Body of pancreas (tissue), 4 donors: ENCODE data around the gene PDZD4. TPM values are rescaled to one million over a fixed set of nuclear protein-coding genes. Genes with fewer than 3 reads are reported as not detected.

Experiments used
- ATAC-seq: fragments of 150-250 bp; one replicate; pipeline ENCODE4 v1.9.1; 2016
- DNase-seq, 4 donors: peaks; one replicate each; pipeline ENCODE4 v3.0.0-alpha.2; 2019
- H3K27ac ChIP-seq, 4 donors: fragments of 200-600 bp; sonication (generic); 1 replicate in 3 of 4; 2 replicates in 1 of 4; pipeline versions ENCODE4 v1.5.1 to v1.6.1; 2016 to 2019; ENCODE audit warnings: mild to moderate bottlenecking in 1 of 4, mixed read lengths in 1 of 4, moderate library complexity in 1 of 4
- H3K27me3 ChIP-seq, 2 donors: fragments of 200-600 bp; sonication (generic); one replicate each; pipeline ENCODE4 v1.6.0; 2016; ENCODE audit warnings: mild to moderate bottlenecking in 1 of 2
- H3K36me3 ChIP-seq, 2 donors: fragments of 200-600 bp; sonication (generic); replicated peaks in 1 of 2; 2 replicates each; pipeline ENCODE4 v1.5.1; 2016; ENCODE audit warnings: low read depth in 2 of 2; ENCODE audit not compliant: insufficient read depth in 1 of 2
- H3K4me1 ChIP-seq: fragments of 200-600 bp; sonication (generic); one replicate; pipeline ENCODE4 v1.6.0; 2016
- H3K4me3 ChIP-seq, 2 donors: fragments of 200-600 bp; sonication (generic); 1 replicate in 1 of 2; 2 replicates in 1 of 2; pipeline ENCODE4 v1.5.1; 2016 to 2019
- H3K9me3 ChIP-seq, 3 donors: fragments of 200-600 bp; sonication (generic); 1 replicate in 2 of 3; 2 replicates in 1 of 3; pipeline ENCODE4 v1.5.1; 2016
- CTCF ChIP-seq, 7 experiments: fragments of 450-650 bp in 4 of 7; fragments of 200-600 bp in 3 of 7; sonication (generic) in 3 of 7; IDR thresholded peaks; one replicate each; pipeline ENCODE4 v1.5.1; 2016 to 2019; ENCODE audit warnings: antibody characterized with exemption in 7 of 7
- POLR2A ChIP-seq, 3 donors: fragments of 450-650 bp; IDR thresholded peaks; one replicate each; pipeline ENCODE4 v1.6.1; 2016; ENCODE audit warnings: antibody characterized with exemption in 3 of 3, mild to moderate bottlenecking in 2 of 3
- WGBS, 2 donors: methylation state at CpG; one replicate each; pipeline ENCODE4 v1.1.5; 2017; 5-methylcytosine and 5-hydroxymethylcytosine counted together
- intact Hi-C: fragments of 100-400 bp; cut with DNase I; formaldehyde crosslinking; loops from one replicate; pipeline ENCODE4 v1.15.1; 2023
- total RNA-seq, 2 donors: library from RNA; depleted of rRNA; stranded (reverse); fragments of >200 nt; gene quantifications; one replicate each; pipeline ENCODE4 v1.1.0, GENCODE V29; 2016

The PDZD4 gene
- total RNA-seq, 2 donors from 2014 or later = 1.6 to 2.6 TPM

GRCh38 chrX:153864561-153865320 is 34.4 kb upstream of the PDZD4 start:
- Histone ChIP-seq H3K9me3 (no peaks in the 10 kb centered on the region), H3K4me3 (no peak overlapping the region), H3K27ac (no peak overlapping the region), H3K27me3 (no peaks in the 10 kb centered on the region), H3K36me3 (no peaks in the 10 kb centered on the region), H3K4me1 (no peaks in the 10 kb centered on the region)
- intact Hi-C loops = no loop called here
- 65% methylated on average over 16 of the region's 30 CpGs; no CpG with 5 or more reads in 1 of the 2 donors for WGBS, 2 donors
- ATAC-seq = no peak
- TF ChIP-seq POLR2A (IDR thresholded peaks at IDR 0.05) = no peak
- TF ChIP-seq CTCF (IDR thresholded peaks at IDR 0.05) = no peak
- no peak for DNase-seq

GRCh38 chrX:153864101-153864500 is 33.8 kb upstream of the PDZD4 start:
- H3K4me1 ChIP-seq = no peaks in the 10 kb centered on the region
- no peak overlapping the region for H3K27ac ChIP-seq
- 35 to 64% methylated on average over 3 to 5 of the region's 10 CpGs for WGBS, 2 donors
- intact Hi-C loops = no loop called here
- no peaks in the 10 kb centered on the region for H3K27me3 ChIP-seq
- no peak overlapping the region for H3K4me3 ChIP-seq
- ATAC-seq = no peak
- H3K9me3 ChIP-seq = no peaks in the 10 kb centered on the region
- H3K36me3 ChIP-seq = no peaks in the 10 kb centered on the region
- TF ChIP-seq CTCF (IDR thresholded peaks at IDR 0.05) (no peak), POLR2A (IDR thresholded peaks at IDR 0.05) (no peak)
- DNase-seq = no peak

- Histone ChIP-seq H3K27me3 (no peaks in the 10 kb centered on the region), H3K4me1 (no peaks in the 10 kb centered on the region), H3K9me3 (no peaks in the 10 kb centered on the region), H3K27ac (no peak overlapping the region), H3K36me3 (no peaks in the 10 kb centered on the region), H3K4me3 (no peak overlapping the region)
- 50 to 60% methylated on average over 10 to 14 of the region's 28 CpGs for WGBS, 2 donors
- ATAC-seq (no peak), DNase-seq (no peak)
- intact Hi-C loops = no loop called here
- no peak for TF ChIP-seq POLR2A (IDR thresholded peaks at IDR 0.05)
- no peak for TF ChIP-seq CTCF (IDR thresholded peaks at IDR 0.05)
These were observed 33.1 kb upstream of the PDZD4 start for GRCh38 chrX:153863251-153863991.

- Histone ChIP-seq H3K9me3 (no peaks in the 10 kb centered on the region), H3K27ac (no peak overlapping the region), H3K27me3 (no peaks in the 10 kb centered on the region), H3K4me3 (no peak overlapping the region), H3K4me1 (no peaks in the 10 kb centered on the region), H3K36me3 (no peaks in the 10 kb centered on the region)
- 37 to 60% methylated on average over 2 to 11 of the region's 22 CpGs for WGBS, 2 donors
- intact Hi-C loops = no loop called here
- ATAC-seq (no peak), DNase-seq (no peak)
- TF ChIP-seq POLR2A (IDR thresholded peaks at IDR 0.05) = no peak
- no peak for TF ChIP-seq CTCF (IDR thresholded peaks at IDR 0.05)
These were observed 32.3 kb upstream of the PDZD4 start for GRCh38 chrX:153862369-153863250.
